ENCODE data around the gene NUDT16.

The NUDT16 gene

DNA sequence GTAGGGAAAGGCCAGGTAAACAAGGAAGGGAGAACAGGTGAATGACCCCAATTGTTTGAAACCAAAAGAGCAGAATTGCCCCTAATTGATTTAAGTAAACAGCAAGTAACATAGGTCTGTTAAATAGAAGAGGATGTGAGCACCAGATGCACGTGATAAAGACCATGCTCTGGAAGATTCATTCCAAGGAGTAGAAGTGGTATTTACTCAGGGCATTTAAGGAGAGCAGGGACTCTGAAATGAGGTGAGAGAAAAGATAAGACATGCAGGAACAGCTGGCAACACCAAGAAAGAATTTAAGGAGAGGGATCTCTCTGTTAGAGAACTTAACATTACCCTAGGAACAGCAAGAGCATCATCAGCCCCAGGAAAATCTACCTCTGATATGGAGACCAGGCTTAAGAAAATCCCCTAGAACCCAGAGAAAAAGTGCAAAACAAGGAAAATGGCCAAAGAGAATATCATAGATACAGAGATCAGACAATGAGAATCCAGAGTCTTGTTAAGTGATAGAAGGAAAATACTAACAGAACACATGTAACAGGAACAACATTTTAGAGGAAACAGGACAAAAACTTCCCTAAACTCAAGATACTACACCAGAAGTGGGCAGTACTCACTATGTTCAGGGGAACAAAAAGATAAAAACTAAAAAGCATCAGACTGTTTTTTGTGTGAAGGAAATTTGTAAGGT lies 6.4 kb downstream of the NUDT16 start:
- DNase-seq = no peak

DNA sequence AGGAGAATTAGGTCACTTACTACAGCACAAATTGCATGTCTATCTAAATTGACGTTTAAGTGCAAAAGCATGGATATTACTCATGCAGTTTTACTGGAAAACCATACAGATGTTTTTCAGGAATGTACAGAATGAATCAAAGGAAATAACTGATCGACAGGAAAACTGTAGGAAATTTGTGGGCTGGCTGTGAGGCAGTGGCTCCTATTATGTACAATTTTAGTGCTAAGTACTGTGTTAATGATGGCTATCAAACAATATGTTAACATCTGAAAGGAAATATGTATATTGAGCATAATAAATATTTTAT lies 6.9 kb downstream of the NUDT16 start:
- DNase-seq = no peak

DNA sequence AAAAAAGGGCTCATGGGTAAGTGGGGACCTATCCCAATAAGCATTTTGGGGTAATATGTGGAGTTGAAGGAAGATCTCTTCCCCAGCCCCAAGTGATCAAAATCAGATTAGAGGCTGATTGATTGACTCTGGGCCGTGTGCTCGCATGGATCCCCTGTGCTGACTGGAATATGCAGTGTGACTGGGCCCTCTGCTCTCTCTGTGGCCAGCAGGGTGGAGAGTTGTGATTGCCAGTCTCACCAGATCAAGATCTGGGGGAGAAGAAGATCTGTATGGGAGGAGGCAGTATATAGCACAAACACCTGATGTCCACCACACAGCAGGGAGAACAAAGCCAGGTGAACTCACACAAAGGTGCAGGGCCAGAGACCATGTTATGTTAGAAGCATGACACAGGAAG lies 8.8 kb downstream of the NUDT16 start:
- no peak for DNase-seq

DNA sequence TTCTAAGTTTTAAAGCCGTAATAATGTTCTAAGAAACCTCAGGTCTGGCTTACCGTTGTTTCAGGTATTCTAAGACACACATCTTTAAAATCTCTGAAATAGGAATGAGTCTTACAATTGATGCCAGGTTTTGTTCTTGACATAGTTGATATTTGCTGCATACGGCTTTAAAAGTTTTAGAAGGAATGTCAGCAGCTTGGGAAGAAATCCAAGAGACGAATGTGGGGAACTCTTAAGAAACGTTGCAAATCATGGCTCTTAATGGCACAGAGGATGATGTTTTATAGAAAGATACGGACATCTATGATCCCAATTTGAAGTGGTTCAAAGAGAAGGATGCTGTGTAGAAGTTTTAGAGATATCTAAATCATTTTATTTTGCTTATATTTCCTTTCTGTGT lies 11.5 kb downstream of the NUDT16 start:
- DNase-seq = no peak

DNA sequence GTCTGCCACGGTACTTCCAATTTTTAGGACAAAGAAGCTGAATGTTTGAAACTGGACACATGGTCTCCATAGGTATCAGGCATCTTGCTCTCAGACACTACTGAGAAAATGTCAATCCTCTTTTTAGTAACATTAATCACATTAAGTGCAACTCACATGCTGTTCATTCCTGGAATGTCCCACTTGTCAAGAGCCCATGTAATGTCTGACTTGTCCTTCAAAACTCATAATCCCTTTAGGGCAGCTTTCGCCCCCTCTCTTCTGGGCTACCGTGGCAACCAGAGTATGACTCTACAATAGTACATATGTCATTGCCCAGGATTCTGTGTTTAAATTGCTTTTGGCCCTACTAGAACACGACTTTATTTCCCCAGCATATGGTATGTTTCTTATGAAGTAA lies 12.3 kb downstream of the NUDT16 start:
- no peak for DNase-seq

DNA sequence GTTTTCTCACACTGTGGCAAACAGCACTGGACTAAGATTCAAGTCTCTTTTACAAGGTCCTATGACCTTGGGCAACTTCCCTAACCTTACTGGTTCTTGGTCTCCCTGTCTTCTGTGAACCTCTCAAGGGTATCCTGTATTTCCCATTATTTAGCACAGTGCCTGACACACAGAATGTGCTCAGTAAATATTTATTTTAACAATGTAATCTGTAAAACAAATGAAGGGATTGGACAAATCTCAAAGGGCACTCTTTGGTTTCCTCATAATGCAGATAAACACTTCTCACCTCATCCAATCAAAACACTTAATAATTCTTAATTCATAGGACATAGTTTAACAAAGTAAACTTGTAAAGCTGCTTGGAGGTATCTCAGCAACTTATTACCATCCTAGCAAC lies 12.8 kb downstream of the NUDT16 start:
- no peak for DNase-seq

DNA sequence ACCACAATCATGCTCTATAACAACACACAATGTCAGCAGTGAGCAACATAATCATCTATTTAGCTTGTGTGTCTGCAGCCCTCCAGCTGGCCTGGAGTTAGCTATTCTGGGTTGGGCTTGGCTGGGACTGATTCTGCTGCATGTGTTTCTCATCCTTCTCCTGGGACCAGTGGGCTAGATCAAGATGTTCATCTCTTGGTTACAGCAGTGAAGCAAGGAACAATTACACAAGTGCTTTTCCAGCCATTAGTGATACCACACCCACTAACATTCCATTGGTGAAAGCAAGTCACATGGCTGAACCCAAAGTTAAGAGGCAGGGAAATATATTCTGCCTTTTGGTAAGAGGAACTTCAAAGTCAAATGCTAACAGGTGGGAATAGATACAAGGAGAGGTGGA lies 14.6 kb downstream of the NUDT16 start:
- no peak for DNase-seq

DNA sequence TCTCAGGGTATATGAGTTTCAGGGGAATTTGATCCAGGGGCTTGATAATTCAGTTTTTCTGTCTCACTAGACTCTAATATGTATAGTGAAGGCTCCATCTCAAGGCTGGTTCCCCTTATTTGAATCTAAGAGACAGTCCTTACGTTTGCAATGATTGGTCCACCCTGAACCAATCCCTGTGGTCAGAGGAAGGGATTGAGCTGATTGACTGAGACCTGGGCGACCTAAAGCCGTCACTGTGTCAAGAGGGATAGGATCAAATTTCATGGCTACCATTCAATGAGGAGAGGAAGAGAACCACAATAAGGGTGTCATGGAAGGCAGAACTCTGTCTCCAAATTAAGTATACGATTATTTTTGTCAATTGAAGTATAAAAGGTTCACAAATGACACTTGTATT lies 16.3 kb downstream of the NUDT16 start:
- DNase-seq = no peak

DNA sequence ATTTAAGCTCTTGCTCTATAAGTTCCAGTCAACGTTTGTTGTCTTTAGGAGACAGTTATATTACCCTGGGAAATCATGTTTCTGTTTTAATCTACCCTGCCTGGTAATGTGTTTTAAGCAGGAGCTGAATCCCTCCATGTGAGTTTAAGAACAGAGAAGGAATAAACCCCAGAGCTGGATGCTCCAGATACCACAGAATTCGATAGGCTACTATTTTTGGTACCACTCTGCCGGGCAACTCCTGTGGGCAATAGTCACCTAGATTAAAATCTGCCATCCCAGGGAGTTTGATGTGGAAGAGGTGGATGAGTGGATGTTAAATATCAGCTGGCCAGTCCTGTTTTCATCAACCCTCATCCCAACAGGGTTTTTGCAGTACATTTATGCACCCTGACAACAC lies 20.4 kb downstream of the NUDT16 start:
- no peak for DNase-seq

DNA sequence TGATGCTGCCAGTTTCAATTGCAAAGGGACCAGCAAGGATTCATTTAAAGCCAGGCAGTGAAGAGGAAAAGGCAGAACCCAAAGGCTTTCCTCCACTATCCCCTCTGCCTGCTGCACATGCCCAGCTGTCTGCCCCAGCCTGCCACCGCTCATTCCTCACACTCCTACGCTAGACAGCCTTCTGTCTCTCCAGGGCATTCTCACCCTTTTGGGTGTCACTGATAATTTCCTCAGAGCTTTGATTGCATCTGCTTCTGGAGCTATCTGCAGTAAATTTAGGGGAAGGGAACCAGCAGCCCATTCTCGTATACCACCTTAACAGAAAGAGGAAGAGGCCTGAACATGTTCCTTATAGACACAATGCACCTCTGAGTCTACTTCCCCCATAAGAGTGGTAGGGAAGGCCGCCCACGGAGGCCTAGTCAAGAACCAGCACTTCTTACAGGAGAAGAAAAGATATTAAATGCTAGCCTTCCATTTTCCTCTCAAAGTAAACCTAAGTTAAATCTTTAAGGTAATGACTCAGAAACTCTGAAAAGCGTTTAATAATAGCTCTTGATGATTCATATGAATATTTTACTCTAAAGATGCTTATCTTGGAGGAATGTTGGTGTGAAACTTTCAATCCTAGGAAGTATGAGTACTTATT lies 20.9 kb downstream of the NUDT16 start:
- DNase-seq = no peak

DNA sequence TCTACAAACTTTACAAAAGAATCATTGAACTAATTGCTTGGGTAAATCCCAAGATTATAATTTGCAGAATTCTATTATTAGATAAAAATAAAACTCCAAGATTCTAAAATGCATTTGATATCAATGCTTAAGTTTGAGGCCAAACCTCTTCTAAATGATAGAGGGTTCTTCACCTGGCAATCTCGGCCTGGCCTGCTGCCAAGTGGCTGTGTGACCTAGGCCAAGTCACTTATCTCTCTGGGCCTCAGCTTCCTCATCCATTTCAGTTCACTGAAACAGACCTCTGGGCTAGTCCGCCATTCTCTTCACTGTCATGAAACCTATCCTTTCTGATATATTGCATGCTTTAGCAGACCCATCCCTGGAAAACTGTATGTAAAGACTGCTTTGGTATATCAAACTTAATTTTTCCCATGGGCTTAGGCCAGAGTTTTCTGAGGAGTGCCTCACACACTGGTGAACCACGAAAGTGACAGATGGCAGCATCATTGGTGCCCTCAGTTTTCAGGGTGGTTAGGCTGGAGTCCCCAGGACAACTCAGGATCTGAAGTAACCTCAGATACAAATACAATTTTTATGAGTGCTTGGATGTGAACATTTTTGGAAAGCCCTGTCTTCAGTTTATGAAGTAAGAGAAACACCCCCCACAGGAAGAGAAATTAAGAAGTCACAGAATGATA lies 21.8 kb downstream of the NUDT16 start:
- DNase-seq = no peak

DNA sequence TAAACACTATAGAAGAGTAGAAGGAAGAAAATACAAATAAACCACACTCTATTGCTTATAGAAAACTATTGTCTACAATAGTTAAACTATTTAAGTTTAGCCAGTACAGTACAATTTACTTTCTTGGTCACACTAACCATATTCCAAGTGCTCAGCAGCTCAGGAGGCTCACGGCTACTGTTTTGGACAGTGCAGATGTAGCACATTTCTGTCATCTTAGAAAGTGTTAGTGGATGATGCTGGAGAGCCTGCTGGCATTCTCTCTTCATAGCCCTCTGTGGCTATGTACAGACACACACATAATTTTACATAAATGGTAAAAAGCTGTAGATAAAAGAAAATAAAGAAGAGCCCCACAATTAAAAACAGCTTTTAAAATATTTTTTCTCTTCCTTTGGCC lies 23.8 kb downstream of the NUDT16 start:
- no peak for DNase-seq

DNA sequence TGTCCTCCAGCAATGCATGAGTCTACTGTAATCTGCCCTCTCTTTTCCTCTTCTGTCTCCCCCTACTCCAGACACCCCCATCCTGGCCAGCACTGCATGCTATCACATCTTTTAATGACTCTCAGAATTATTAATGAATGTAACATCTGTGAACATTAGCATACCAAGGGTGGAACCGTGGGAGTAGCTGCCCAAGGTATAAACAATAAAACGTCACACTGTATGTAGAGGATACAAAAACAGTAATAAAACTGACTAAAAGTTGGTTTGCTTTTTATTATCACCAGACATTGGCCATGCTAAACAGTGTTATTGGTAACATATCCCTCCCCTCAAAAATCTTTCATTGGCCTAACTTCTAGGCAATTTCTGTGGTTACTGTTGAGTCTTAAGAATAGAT lies 24.7 kb downstream of the NUDT16 start:
- DNase-seq = no peak

DNA sequence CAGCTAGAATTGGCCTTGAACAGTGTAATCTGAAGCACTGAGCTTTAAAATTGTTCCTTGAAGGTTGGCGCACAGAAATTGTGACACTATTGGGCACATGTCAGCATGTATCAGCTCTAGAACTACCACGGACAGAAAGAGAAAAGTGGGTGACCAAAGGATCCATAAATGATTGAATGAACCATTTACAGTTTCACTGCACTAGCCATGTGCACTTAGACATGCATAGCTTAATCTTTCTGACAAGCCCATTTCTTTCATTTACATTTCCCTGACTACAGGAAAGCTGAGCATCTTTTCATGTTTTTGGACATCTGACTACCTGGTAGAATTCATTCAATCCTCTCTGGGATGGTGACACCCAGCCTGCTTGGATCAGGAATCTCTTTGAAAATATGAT lies 36.2 kb downstream of the NUDT16 start:
- DNase-seq = no peak

DNA sequence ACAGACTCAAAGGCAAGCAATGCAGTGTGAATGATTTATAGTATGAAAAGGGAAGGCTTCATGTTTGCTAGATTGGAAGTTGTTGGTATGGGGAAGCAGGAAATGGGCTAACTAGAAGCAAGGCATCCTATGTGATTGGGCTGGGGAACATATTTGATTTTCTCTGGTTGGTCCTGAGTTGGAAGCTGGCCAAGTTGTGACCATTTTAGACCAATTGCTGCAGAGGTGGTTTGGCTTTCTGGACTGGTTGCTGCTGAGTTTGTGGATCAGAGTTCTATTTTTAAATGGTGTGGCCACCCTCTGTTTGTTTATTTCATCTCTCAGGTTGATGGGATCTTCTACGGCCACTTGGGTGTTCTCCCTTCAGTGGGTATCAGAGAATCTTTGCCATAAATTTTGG lies 39.7 kb downstream of the NUDT16 start:
- DNase-seq = no peak

DNA sequence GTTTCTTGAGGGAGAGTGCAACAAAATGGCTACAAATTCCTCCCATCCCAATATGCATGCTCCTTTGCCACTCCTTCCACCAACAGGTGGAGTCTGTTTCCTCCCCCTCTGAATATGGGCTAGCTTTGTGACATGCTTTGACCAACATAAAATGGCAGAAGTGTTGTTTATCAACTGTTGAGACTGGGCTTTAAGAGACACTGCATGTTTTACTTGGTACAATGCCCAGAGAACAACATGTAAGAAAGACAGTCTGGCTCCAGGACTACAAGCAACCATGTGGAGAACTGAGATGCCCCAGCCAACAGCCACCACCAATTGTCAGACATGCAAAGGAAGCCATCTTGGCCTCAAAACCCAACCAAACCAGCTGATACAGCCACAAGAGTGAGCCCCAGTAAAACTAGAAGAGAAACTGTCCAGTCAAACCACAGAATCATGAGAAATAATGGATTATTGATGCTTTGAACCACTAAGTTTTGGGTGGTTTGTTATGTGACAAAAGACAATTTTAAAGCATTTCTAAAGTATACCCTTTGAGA lies 40.5 kb downstream of the NUDT16 start:
- no peak for DNase-seq

DNA sequence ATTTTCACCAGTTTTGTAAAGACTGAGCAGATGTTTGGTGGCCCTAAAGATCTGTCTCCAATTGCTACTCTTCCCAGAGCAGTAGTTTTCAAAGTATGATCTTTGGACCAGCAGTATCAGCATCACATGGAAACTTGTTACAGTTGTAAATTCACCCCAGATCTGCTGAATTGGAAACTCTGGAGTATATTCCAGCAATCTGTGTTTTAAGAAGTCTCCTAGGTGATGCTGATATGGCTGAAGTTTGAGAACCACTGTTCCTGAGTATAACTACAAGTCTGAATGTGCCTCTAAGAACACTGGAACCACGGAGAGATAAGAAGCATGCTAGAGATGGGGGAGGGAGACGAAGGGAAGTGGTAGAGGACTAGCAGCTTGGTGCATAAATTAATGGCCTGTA lies 45.7 kb downstream of the NUDT16 start:
- no peak for DNase-seq

DNA sequence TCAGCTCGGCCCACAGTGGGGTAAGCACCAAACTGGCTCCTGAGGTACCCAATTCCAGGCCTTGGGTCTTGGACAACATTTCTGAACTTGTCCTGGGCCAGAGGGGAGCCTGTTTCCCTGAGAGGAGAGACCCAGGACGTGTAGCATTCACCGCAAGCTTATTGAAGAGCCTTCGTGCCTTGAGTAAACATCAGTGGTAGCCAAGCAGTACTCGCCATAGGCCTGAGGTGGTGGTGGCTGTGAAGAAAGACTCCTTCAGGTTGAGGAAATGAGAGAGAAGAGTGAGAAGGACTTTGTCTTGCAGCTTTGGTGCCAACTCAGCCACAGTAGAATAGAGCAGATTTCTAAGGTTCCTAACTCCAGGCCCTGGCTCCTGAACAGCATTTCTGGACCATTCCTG lies 50.2 kb downstream of the NUDT16 start:
- no peak for DNase-seq

DNA sequence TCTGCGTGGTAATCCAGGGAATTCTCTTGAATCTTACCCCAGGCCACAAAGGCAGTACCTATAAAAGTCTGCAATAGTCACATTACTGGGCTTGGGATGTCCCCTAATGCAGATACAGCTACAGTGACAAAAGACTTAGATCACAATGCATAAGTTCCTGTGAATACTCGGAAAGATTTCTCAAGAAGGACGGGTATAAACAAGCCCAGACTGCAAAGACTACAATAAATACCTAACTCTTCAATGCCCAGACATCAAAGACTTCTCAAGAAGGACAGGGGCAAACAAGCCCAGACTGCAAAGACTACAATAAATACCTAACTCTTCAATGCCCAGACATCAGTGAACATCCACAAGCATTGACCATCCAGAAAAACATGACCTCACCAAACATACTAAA lies 50.9 kb downstream of the NUDT16 start:
- DNase-seq = no peak

DNA sequence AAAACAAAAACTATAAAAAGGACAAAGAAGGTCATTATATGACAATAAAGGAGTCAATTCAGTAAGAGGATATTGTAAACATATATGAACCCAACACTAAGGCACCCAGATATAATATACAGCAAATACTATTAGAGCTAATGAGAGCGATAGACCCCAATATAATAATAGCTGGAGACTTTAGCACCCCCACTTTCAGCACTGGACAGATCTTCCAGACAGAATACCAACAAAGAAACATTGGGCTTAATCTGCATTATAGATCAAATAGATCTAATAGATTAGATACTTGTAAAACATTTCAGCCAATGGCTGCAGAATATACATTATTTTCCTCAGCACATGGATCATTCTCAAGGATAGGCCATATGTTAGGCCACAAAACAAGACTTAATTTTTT lies 53.4 kb downstream of the NUDT16 start:
- DNase-seq = no peak

Measured in SIG-M5 (cell line).